Measurements from ENCODE around the gene AP1G2. TPM values are rescaled to one million over a fixed set of nuclear protein-coding genes. Genes with fewer than 3 reads are reported as not detected.
A peak's percentile ranks its signal among the peaks of the same experiment; 100 is the strongest.

Gene AP1G2
- total and polyA plus RNA-seq, 2 of the 13 experiments (the other 11 are each of a cell fraction or from before 2014, with no cell fraction given): 96.9 to 611 TPM

DNA sequence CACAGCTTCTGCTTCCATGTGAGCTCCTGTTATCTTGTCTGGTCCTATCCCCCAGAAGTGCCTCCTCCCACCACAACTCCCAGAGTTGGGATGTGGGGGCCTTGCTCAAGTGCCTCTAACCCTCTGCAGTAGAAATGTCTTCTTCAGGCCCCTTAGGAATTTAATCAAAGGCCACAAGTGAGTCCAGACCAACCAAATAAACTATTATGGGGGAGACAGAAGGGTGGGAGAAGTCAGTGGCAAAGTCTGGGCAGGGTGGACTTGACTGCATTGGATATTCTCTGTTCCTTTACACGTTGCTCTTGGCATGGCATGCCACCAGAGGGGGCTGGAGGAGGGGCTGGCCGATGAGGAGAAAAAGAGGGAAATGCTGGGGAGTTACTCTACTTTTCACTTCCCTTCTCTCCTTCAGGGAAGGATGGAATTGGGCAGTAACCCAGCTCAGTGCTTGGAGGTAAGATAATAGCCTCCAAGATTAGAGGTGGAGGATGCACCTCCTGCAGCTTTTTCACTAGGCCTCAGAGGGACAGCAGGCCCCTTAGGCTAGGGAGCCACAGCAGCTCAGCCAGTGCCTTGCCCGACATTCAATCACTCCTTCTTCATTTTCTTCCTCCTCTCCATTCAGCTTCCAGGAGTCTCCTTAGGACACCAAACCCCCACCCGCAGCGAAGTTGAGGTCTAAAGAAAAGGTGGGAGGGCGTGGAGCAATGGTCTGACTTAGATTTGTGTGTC, 1.2 kb upstream of the AP1G2 start (continued):
- no peak for TF ChIP-seq XBP1 (CRISPR knock-in tag; IDR thresholded peaks at IDR 0.05)
- no peak for TF ChIP-seq ELK4 (CRISPR knock-in tag; IDR thresholded peaks at IDR 0.05; ENCODE audit: borderline replicate concordance)
- TF ChIP-seq SIX4 (CRISPR knock-in tag; IDR thresholded peaks at IDR 0.05): peak; percentile 7; the same call in 1 of the 2 replicates
- no peak for TF ChIP-seq ZNF124 (CRISPR knock-in tag; IDR thresholded peaks at IDR 0.05)
- no peak for TF ChIP-seq ZSCAN25 (CRISPR knock-in tag; IDR thresholded peaks at IDR 0.05)
- TF ChIP-seq, protein P1, sequence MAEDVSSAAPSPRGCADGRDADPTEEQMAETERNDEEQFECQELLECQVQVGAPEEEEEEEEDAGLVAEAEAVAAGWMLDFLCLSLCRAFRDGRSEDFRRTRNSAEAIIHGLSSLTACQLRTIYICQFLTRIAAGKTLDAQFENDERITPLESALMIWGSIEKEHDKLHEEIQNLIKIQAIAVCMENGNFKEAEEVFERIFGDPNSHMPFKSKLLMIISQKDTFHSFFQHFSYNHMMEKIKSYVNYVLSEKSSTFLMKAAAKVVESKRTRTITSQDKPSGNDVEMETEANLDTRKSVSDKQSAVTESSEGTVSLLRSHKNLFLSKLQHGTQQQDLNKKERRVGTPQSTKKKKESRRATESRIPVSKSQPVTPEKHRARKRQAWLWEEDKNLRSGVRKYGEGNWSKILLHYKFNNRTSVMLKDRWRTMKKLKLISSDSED (CRISPR knock-in tag; IDR thresholded peaks at IDR 0.05): no peak
- no peak for TF ChIP-seq EP300 (IDR thresholded peaks at IDR 0.05; ENCODE audit: low read depth in 2 of 2, low read length in 2 of 2)
- TF ChIP-seq EP300 (CRISPR knock-in tag; IDR thresholded peaks at IDR 0.05; ENCODE audit: borderline replicate concordance): 0 out of 2 replicates have a peak, but pooled peaks have one; percentile 47
- TF ChIP-seq, protein P2, sequence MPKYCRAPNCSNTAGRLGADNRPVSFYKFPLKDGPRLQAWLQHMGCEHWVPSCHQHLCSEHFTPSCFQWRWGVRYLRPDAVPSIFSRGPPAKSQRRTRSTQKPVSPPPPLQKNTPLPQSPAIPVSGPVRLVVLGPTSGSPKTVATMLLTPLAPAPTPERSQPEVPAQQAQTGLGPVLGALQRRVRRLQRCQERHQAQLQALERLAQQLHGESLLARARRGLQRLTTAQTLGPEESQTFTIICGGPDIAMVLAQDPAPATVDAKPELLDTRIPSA (CRISPR knock-in tag; IDR thresholded peaks at IDR 0.05; ENCODE audit: borderline replicate concordance): no peak
- peak; percentile 17; the same call in 1 of the 3 replicates for TF ChIP-seq MXI1 (IDR thresholded peaks at IDR 0.05; ENCODE audit: borderline replicate concordance, low read depth, low read length)
- TF ChIP-seq ZNF24 (IDR thresholded peaks at IDR 0.05): no peak
- TF ChIP-seq KIAA2018 (CRISPR knock-in tag; IDR thresholded peaks at IDR 0.05; ENCODE audit: borderline replicate concordance): no peak
- TF ChIP-seq SOX6 (IDR thresholded peaks at IDR 0.05): no peak
- no peak for TF ChIP-seq SOX6 (CRISPR knock-in tag; IDR thresholded peaks at IDR 0.05)
- TF ChIP-seq CEBPB (IDR thresholded peaks at IDR 0.05; ENCODE audit: borderline replicate concordance, low read depth, low read length): no peak
- TF ChIP-seq ZNF343 (CRISPR knock-in tag; IDR thresholded peaks at IDR 0.05): no peak
- TF ChIP-seq ZNF234 (CRISPR knock-in tag; conservative IDR thresholded peaks at IDR 0.05): no peak
- no peak for TF ChIP-seq NCOA1 (CRISPR knock-in tag; IDR thresholded peaks at IDR 0.05)
- no peak for TF ChIP-seq ZNF12 (CRISPR knock-in tag; IDR thresholded peaks at IDR 0.05)
- TF ChIP-seq ZNF839 (CRISPR knock-in tag; IDR thresholded peaks at IDR 0.05; ENCODE audit: borderline replicate concordance): no peak
